Measurements from ENCODE around the gene CD302.
A peak's percentile ranks its signal among the peaks of the same experiment; 100 is the strongest.
"Not testable (repeated sequence)": the region's sequence is repeated elsewhere in the genome, so short reads cannot be mapped to it uniquely, and the experiment has no call there.

CD302 gene

GRCh38 chr2:159797543-159798375, at the start of gene CD302:
CD302 (minus strand) TSS chr2:159798208; CDS start chr2:159798198, 10 bp downstream.
- DNase-seq (ENCODE audit: low read depth in 2 of 2), result peak; percentile 8 to 33

GRCh38 chr2:159846564-159846963, 48.6 kb upstream of the CD302 start:
- no peak for DNase-seq (ENCODE audit: low read depth in 2 of 2)

DNA sequence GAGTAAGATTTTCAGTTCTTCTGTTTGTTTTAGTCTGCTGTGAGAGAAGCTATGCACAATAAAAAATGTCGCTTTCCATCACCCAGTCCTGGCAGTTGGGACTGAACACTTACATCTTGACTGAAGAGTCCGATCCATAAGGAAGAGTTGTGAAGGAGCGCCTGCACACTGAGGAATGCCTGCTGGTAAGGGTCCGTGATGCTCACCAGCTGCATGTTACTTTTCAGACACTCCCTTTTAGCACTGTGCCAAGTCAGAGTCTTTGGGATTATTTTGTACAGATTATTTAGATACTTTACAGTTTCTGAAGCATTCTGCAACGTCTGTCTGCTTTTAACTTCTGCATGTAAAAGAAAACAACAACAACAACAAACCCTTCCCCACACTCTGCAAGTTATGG, 42.6 kb upstream of the CD302 start:
- DNase-seq (ENCODE audit: low read depth in 2 of 2), result no peak

- DNase-seq (ENCODE audit: low read depth in 2 of 2), result no peak
Measured at GRCh38 chr2:159832858-159833257, 34.9 kb upstream of the CD302 start.

- no peak for DNase-seq (ENCODE audit: low read depth in 2 of 2)
Measured at GRCh38 chr2:159832026-159832425, 34.0 kb upstream of the CD302 start.

DNA sequence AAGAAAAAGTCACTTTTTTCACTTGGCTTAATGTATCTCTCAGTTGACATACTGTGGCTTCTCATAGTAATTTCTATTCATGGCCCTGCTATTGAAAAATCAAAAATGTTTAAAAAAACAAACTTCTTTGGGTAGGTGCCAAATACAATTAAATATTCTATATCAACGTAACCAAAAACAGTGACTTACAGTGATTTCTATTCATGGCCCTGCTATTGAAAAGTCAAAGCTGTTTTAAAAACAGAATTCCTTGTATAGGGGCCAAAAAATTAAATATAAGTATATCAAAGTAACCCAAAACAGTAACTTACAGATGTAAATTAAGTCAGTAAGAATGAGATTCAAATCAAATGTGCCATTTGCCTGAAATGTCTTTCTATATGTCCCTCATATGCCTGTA, 31.4 kb upstream of the CD302 start:
- DNase-seq (ENCODE audit: low read depth in 2 of 2), result no peak

- DNase-seq (ENCODE audit: low read depth in 2 of 2), result no peak
Measured at GRCh38 chr2:159828738-159829137, 30.7 kb upstream of the CD302 start.

GRCh38 chr2:159822478-159822833, 24.4 kb upstream of the CD302 start:
- DNase-seq (ENCODE audit: low read depth in 2 of 2), result not testable (repeated sequence)

- DNase-seq (ENCODE audit: low read depth in 2 of 2), result not testable (repeated sequence)
Measured at GRCh38 chr2:159821775-159822477, 23.9 kb upstream of the CD302 start.

DNA sequence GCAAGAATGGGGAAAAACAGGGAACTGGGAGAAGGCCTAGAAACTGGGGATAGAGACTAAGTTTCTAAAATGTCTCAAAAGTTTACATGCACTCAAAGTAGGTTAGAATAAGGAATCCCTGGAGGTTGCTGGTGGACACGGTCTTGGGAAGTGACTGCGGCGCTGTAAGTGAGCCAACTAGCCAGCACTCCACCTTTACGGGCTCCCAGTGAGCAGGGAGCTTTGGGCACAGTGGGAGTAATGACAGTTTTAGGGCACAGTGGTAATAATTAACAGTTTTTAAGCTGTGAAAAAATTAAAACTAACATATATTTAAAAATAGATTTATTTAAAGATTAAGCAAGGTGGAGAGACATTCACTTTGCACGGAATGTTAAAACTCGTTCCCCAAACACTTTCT, 20.9 kb upstream of the CD302 start:
- DNase-seq (ENCODE audit: low read depth in 2 of 2), result no peak

- DNase-seq (ENCODE audit: low read depth in 2 of 2), result no peak
Measured at GRCh38 chr2:159817283-159817682, 19.3 kb upstream of the CD302 start.

DNA sequence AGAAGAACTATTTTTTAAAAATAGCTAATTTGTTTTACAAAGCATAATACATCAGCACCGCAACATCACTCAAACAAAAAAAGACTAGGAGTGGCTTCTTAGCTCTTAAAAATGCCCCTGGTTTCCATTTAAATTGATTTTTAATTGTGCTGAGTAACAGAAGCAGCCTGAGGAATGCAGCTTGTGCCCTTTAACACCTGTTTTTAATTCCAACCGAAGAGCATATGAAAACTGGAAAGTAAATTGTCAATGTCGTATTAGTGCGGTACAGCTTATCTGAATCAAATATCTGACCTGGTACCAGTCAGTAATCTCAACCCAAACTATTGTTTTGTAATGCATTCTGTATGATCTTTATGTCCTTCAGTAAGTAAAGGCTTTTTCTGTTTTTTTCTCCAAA, 13.2 kb upstream of the CD302 start:
- no peak for DNase-seq (ENCODE audit: low read depth in 2 of 2)

DNA sequence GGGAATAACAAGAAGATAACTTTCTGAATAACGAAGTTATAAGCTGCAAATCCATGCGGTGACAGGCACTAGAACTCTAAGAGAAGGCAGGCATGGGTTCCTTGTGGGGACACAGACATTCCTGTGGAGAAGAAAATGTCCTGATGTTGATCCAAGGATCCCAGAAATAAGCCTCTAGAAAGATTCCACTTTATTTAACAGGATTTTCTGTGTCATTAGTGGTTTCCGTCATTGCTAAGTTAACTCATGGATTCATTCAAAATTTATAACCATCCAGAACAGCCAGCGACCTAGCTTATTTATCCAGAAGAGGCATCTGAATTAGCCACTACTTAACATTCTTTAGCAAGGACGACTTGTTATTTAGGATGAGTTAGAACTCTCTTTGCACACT, 10.0 kb upstream of the CD302 start:
- no peak for DNase-seq (ENCODE audit: low read depth in 2 of 2)

DNA sequence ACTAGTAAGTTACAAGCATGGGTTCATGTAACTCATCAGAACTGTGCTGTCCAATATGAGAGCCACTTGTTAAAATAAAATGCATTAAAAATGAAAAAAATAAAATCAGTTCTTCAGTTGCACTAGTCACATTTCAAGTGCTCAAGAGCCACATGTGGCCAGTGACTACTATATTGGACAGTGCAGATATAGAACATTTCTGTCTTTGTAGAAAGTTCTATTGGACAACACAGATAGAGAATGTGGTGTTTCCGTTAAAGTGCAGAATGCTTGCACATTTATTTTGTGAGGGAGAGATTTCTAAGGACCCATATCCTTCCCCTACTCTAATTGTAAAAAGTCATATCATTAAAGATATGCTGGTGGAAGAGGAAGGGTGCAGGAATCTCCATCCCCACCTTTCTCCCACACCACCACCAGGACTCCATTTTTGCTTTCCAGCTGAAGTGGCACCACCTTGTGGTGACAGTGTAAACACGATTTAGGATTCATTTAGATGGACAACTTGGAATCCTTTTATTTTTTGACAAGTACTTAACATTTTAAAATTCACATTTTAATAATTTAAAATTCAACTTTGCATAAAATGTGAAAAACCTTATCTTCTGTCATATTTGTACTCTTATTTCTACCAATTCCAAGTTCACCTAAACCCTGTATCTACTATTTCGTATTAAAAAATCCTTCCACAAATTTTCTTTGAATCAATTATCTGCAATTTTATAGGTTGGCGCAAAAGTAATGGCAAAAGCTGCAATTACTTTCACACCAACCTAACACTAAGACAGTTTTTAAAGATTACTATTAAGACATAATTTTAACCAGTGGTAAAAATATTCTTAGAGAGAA, 9.4 kb upstream of the CD302 start:
- no peak for DNase-seq (ENCODE audit: low read depth in 2 of 2)

DNA sequence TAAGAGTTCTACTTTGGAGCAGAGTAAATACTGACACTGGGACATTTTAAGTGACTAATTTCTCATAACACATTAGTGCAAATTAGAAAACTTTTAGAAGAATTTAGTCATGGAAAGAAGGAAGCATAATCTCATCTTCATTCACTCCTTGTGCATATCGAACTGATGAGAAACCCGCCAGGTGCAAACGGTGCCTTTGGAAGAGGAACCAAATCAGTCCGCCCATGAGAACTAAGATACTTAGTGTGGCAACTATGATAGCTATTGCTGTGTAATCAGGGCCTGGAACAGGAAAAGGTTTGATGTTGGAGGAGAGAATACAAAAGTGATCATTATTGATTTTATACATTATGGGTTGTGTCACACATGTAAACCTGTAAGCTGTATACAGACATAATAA, 6.9 kb upstream of the CD302 start:
- DNase-seq (ENCODE audit: low read depth in 2 of 2), result no peak

- no peak for DNase-seq (ENCODE audit: low read depth in 2 of 2)
Measured at GRCh38 chr2:159803235-159803962, 5.4 kb upstream of the CD302 start.

GRCh38 chr2:159802673-159803072, 4.7 kb upstream of the CD302 start:
- no peak for DNase-seq (ENCODE audit: low read depth in 2 of 2)

DNA sequence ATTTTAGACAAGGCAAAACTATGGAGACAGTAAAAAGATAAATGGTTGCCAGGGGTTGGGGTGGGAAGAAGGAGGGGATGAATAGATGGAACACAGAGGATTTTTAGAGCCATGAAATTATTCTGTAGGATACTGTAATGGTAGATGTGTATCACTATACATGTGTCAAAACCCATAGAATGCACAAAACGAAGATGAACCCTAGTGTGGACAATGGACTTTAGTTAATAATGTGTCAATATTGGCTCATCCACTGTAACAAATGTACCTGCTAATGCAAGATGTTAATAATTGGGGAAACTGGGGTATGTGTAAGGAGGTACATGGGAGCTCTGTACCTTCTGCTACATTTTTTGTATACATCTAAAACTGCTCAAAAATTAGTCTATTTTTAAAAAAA, 1.8 kb upstream of the CD302 start:
- DNase-seq (ENCODE audit: low read depth in 2 of 2), result no peak

DNA sequence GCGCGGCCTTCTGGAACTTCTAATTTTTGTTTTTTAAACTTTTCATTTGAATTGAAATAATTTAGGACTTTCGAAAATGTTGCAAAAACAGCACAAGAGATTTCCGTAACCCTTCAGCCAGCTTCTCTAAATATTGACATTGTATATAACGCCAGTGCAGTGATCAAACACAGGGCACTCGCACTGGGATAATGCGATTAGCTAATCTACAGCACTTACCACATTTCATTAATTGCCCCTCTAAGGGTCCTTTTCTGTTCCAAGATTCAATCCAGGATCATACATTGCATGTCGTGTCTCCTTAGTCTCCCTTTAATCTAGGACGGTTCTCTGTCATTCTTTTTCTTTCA, 343 bp upstream of the CD302 start:
- DNase-seq (ENCODE audit: low read depth in 2 of 2), result no peak

DNA sequence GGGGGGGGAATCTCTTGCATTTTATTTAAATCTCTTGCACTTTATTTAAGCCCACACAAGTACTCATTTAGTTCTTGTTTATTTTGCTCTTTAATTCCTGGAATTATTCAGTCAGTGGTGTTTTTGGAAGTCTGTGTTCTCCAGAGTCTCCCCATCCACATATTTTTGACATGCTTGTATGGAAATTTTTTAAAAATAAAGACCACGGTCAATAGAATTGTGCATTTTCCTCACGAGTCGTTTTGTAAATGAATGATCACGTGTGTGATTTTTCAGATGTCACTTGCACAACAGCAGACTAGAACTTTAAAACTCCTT, 824 bp downstream of the CD302 start:
- no peak for DNase-seq (ENCODE audit: low read depth in 2 of 2)

DNA sequence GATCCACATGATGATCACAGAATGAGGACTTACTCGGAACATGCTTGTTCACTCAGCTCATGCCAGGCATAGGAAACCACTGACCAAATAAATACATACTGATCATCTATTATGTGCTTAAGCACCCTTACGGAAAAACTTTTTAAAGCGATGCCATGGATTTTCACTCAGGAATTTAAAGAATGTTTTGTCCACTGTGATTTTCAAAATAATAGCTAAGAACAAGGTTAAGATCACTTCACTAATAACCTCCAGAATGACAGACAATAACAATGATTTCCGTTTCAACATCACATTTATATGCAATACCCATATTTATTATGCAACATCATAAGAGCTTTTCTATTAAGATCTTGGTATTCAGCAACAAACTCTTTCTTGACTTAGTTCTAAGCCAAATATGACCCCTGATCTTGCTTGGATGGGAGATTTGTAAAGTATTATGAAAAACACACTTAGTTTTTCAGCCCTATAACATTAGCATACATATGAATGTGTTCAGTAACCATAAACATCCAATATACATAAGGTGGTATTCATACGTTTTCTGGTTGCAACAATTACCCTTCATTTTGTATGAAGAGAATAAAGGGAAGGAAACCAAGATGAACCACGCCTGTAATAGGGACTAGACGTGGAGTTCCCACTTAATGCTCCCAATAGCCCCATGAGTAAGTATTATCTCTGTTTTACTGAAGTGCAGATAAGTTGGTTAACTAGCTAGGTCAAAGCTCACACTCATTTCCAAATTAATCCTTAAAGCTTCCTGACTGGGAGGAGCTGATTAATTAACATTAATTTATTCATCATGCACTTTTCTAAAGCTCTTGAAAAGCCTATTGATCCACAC, 1.9 kb downstream of the CD302 start:
- no peak for DNase-seq (ENCODE audit: low read depth in 2 of 2)
